Activated T-cell treated with anti-CD3 and anti-CD28 coated beads for 4 hours (primary cell): ENCODE data around the gene DMBX1.

Experiments used
- DNase-seq: peaks from one replicate; pipeline ENCODE4 v3.0.0-alpha.2; 2020

Gene DMBX1

DNA sequence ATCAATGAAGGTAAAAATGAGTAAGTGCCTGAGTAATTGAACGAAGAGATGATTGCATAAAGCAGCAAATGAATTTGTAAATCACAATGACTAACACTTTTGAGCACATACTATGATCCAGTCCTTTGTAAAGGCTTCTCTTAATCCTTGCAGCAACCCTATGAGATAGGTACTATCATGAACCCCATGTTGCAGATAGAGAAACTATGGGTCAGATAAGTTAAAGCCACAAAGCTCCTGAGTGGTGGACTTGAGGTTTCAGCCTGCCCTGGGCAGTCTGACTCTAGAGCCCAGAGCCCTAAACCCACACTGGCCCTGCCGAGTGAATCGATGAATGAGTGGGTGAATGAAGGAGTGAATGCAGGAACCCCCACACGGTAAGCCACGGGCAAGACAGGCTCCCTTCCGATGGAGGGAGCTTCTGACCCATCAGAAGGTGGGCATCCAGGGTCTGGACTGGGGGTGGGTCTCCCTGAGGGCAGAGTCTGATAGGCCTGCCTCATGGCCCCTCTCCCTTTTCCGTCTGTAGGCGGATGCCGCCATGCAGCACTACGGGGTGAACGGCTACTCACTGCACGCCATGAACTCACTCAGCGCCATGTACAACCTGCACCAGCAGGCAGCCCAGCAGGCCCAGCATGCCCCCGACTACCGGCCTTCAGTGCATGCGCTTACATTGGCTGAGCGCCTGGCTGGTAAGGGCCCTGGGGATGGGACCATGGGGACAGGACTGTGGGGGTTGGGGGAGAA lies 17.0 kb downstream of the DMBX1 start:
- DNase-seq: no peak

DNA sequence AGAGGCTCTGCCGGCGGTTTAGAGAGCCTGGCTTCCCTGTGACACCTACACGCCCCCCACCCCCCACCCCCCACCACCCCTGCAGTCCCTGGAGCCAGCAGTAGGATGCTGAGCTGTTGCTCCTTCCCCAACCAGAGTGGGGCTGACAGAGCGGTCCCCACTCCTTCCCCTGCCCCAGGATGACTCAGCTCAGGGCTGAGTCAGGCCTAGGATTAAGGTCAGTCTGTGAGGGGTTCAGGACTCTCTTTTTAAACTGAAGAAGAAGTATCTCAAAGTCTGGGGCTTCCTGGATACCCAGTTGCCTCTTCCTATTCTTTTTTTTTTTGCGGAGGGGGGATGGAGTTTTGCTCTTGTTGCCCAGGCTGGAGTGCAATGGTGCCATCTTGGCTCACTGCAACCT lies 19.1 kb downstream of the DMBX1 start:
- no peak for DNase-seq

DNA sequence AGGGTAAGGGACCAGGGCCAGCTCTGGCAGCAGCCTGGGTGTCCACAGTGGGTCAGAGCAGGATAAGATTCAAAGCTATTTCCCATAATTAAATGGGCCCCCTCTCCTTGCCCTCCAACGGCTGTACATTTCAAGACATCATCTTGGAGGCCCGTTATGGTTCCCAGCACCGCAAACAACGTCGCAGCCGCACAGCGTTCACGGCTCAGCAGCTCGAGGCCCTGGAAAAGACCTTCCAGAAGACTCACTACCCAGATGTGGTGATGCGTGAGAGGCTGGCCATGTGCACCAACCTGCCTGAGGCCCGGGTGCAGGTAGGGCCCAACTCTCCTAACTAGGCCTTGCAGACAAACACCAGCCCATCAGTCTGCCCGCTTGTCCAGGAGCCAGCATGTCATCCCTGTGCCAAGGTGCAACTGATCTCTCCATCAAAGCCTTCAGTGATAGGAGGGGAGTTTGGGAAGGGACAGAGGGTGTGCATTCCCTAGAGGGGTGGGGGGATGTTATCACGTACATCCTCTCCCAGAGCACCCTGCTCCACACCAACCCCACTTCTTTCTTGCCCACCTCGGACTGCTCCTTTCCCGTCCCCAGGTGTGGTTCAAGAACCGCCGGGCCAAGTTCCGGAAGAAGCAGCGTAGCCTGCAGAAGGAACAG lies 20.8 kb downstream of the DMBX1 start:
- no peak for DNase-seq

DNA sequence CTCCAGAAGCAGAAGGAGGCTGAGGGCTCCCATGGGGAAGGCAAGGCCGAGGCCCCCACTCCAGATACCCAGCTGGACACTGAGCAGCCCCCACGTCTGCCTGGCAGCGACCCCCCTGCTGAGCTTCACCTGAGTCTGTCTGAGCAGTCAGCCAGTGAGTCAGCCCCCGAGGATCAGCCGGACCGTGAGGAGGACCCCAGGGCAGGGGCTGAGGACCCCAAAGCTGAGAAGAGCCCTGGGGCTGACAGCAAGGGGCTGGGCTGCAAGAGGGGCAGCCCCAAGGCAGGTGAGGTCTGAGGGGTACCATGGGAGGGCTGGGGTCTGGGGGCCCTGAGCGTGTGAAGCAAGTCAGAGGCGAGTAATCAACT lies 21.3 kb downstream of the DMBX1 start:
- no peak for DNase-seq

DNA sequence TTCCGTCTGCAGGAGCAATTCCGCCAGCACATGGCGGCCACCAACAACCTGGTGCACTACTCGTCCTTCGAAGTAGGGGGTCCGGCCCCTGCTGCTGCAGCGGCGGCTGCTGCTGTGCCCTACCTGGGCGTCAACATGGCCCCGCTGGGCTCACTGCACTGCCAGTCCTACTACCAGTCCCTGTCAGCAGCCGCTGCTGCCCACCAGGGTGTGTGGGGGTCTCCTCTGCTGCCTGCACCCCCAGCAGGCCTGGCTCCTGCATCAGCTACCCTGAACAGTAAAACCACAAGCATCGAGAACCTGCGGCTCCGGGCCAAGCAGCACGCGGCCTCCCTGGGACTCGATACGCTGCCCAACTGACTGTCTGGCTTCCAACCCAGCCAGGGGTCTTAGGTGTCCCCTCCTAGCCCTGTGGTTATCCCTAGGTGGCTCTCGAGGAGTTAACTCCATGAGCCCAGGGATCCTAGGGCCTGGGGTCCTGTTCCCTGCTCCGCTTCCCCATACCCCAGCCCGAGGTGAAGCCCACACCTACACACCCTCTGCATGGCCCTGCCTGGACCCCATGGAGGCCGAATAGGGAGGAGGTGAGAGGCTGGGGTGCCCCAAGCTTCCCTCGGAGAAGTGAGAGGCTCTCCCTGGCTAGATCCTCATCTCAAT lies 22.6 kb downstream of the DMBX1 start:
- no peak for DNase-seq

DNA sequence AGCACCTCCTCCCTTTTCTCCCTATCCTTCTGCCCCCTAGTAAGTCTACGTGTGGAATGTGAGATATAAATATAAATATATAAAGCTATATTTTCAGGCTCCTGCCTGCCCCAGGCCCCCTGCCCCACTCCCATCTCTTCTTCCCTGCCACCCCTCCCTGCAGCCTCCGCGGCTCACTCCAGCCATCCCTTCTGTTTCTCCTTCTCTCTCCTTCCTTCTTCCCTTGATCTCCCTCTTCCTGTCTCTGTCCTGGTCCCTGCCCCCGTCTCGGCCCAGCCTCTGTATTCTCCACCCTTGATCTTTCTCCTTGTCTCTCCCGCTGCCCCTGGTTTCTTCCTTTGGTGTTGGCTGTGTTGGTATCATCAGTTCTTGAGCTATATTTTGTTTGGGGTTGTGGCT lies 23.2 kb downstream of the DMBX1 start:
- DNase-seq: no peak

DNA sequence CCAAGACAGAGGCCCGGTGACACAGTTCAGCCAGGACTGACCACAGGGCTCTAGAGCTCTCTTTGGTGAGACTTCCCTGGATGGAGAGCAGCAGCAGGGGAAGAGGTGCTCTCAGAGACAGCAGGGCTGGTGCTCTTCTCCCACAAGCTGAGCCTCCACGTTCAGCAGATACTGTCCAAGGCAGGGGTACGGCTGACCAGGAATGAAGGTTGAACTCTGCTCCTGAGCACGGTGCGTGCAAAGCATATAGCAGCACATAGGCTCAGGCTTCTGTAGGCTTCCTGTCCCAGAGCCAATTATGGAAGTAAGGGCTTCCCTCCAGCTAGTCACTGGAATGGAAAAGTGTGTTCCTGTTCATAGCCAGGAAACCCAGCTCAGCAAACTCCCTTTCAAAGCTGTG lies 23.9 kb downstream of the DMBX1 start:
- no peak for DNase-seq

DNA sequence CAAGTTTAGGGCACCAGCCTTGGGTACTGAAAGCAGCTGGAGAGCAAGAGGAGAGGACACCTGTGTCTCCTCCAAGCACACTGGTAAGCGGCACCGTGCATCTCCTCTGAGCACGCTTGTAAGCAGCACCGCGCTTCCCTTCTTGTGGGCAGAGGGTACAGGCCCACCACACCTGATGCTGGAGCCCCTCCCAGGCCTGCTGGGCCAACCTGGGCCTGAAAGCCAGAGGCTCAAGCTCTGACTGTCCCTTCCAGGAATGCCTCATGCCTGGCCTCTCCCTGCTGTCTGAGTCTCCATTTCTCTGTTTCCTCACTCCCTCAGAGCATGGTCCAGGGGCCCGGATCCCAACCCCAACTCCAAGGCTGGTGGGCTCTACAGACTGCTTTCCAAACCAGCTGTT lies 25.9 kb downstream of the DMBX1 start:
- no peak for DNase-seq

DNA sequence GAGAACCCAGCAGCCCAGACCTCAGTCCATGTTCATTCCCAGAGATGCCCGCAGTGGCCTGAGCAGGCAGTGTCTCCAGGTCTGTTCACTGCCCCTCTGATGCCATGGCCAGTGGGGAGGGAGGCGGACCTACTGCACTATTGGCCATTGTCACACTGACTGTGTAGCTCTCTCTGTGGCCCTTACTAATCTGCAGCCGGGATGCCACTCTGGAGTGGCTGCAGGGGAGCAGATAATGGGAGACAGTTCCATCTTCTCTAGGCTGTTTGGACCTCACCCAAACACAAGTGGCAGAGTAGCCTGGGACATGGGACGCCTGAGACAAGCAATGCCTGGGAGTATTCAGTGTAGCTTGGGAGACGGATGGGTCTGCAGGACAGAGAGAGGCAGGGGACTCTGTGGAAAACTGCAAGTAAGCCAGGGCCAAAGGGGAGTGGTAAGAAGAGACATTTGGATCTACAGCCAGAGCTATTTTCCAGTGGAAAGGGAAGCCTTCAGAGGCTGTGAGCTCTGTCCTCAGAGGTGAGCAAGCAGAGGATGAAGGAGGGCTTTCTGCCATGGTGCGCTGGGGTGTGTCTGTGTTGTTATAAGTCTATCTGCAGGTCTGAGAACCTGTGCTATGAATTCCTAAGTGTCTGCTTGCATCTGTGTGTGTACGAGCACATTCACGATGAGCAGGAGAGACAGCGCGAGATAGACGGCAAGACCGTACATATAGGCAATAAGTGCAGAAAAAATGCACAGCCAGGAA lies 26.7 kb downstream of the DMBX1 start:
- DNase-seq: no peak

DNA sequence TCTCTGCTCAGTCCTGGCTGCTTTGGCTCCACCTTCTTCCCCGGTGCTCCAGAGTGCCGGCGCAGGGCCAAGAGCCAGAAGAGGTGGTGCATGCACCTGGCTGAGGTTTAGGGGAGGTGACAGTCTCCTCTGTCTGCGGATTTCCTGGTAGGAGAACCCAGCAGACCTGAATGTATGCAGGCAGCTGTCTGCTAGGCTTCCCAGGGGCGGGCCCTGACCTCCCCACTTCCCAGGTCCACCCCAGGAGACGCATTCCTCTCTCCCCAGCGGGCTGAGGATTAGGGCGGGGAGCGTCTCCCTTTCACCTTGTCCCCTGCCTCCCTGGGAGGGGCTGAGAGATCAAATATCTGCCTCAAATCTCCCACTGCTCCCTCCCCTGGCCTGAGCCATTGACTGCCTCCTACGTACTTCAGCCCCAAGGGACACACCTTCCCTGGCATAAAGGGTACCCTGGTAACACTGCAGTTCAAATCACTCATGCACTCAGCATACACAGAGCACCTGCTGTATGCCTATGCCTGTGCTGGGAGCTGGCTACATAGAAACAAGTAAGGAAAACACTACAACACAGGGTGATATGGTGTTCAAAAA lies 27.5 kb downstream of the DMBX1 start:
- DNase-seq: no peak

DNA sequence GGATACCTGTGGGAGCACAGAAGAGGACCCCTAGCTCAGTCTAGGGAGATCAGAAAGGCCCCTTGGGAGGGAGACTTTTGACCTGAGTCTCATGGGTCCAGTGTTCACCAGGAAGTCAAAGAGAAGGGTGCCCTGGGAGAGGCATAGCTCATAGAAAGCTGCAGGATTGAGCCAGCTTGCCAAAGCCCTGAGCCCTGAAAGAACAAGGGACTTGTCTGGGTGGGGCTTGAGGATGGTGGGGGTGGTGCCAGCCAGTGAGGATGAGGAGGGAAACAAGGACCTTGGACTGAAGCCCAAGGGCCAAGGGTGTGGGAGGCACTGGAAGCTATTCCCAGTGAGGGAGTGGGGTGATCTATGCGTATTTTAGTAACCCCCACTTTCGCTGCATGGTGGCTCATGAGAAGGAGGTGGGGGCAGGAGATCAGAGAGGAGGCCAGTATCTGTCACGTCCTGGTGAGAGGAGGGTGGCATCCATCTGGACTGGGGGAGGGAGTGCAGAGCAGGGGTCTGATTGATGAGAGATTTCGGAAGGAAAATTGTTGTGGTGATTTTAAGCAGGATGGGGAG lies 28.4 kb downstream of the DMBX1 start:
- no peak for DNase-seq

DNA sequence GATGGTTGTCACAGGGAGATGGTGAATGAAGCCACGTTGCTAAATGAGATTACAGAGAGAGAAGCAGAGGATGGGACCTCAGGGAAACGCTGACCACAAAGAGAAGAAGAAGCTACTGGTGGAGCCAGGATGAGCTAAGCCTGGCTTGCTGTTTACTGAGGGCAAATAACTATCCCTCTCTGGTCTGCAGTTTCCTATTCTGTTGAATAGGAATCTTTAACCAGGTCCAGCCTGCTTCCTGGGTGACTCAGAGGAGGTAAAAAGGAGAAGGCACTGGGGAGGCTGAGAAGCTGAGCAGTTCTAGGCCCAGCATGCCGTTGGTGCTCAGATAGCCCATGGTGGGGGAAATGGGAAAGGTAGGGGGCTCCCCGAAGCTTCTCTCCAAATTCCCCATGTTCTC lies 29.6 kb downstream of the DMBX1 start:
- DNase-seq: no peak

DNA sequence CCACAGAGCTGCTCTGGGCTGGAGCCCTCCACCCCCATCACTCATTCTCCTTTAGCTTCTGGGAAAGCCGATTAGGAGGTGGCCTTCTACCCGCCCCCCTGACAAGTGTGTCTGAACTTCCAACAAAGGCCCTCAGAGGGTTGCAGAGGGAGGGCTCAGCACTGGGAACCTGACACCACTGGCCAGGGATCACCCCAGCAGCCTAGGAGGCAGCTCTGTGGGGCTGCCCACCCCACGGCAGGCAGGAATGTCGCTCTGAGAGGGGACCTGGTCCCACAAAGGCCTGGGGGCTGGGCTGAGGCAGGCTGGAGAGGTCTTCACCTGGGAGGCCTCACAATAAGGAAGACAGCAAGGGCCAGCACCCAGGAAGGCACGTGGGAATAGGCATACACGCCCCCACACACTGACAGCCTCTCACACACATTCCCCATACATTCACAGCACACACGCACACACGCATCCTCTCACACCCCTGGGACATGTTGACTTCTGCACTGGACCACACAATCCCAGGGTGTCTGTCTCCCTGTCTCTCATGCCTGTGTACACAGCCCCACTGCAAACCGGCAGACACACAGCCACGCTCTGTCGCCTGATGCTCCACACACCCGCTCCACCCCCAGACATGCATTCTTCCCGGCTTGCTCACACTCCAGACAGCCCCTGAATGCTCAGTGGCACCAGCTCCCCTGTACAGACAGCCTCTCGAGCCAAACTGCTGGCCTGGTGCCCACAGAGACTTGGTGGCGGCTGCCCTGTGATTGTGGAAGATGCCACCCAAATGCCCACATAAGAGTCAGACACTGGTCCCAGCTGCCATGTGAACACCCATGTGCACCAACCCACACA lies 30.7 kb downstream of the DMBX1 start:
- no peak for DNase-seq

DNA sequence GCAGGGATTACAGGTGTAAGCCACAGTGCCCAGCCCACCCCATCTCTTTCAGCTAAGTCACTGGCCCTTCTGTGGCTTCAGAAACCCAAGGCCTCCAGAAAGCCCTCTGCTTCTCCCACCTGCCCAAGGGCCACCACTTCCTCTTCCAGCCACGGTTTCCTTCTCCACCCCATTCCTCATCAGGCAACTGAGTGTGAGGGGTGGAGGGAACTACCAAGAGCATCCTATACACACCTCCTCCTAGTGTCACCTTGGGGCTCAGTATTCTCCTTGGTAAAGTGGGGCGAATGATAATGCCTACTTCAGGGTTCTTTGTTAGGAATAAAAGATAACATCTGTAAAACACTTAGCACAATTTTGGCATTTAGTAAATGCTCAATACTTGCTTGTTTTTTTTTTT lies 31.8 kb downstream of the DMBX1 start:
- no peak for DNase-seq

DNA sequence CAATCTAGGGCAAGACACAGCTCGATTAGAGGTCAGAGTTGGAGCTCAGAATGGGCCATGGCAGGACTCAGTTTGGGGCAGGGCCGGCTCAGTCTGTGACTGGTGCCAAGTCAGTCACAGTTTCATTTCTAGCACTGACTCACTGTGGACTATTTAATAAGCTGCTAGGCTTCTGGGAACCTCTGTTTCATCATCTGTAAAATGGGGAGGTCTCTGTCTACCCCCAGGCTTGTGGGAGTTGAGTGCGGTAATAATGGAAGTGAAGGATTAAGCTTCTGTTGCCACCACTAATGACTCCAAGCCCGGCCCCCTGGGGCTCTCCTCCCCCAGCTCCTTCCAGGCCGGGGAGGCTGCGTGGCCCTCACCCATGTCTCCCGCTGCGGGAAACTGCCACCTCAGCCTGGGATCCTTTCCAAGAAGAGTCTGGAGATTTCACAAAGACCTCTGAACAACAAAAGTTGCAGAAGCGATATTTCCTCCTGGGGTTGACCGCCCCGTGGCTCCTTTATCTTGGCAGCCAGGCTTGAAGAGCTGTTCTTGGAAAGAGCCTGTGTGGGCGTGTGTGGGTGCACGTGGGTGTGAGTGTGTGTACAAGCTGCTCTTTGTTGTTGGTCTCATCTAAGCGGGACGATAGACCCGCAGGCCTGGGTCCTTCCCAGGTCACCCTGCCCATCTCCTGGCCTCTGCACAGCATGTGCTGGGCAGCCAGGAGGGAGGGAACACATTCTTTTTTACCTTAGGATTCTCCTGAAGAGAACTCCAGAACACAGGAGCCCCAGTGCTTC lies 32.7 kb downstream of the DMBX1 start:
- no peak for DNase-seq

DNA sequence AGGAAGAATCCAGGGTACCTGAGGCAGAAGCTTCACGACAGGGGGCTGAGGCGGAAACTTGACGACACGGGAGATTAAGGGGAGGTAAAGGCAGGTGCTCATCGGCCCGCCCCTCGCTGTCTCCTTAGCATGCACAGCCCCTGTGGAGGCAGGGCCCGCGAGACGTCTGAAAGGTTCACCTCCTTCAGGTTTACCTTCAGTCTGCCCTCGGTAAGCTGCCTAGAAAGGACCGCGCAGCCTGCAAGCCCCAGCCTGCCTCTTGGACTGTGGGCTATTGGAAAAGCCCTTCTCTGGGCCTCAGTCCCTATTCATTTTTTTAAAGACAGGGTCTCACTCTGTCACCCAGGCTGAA lies 33.3 kb downstream of the DMBX1 start:
- DNase-seq: no peak

DNA sequence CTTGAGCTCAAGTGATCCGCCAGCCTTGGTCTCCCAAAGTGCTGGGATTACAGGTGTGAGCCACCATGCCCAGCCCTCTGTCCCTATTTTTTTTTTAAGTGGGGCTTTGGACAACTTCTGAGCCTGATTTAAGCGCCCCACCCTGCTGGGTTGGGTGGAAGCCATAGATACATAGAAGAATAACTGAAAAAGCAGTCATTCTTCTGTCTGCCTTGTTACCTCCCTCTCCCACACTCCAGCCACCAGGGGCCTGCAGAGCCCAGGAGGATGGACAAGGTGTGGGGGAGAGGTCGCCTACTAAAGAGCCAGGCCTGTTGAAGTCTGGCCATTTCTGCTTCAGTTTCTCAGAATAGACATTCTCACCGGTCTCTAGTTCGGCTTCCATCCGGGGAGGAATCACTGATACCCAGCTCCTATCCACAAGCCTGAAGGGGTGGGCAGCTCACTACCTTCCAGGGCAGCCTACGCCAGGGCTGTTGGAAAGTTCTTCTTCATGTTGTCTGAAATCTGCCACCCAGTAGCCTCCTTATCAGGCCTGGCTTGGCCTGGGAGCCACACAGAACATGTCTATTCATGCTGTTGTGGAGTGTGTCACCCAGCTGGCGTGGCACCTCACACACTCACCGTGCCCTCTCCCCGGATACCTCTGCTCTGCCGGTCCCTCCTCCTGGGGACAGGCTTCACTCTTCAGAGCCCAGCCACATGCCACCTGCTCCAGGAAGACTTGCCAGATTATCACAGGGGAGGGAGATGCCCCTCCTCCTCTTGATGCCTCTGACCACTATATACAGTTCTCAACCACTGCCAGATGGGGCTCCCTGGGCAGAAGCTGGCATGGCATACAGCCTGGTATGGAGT lies 34.1 kb downstream of the DMBX1 start:
- no peak for DNase-seq

DNA sequence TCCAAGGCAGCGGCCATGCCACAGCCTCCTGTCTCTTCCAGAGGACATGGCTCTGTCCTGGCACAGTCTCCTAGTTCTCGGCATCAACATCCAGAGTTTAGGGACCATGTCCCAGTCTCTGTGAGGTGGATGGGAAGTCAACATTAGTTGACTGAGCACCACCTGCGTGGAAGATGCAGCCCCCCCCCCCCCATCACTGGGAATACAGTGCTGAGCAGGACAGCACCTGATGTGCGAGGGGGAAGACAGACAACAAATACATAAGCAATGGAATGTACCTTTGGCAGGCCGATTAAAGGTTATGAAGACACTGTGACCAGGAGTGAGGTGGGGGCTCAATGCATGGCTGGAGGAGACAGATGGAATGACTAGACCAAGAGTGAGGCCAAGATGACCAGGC lies 35.2 kb downstream of the DMBX1 start:
- no peak for DNase-seq

DNA sequence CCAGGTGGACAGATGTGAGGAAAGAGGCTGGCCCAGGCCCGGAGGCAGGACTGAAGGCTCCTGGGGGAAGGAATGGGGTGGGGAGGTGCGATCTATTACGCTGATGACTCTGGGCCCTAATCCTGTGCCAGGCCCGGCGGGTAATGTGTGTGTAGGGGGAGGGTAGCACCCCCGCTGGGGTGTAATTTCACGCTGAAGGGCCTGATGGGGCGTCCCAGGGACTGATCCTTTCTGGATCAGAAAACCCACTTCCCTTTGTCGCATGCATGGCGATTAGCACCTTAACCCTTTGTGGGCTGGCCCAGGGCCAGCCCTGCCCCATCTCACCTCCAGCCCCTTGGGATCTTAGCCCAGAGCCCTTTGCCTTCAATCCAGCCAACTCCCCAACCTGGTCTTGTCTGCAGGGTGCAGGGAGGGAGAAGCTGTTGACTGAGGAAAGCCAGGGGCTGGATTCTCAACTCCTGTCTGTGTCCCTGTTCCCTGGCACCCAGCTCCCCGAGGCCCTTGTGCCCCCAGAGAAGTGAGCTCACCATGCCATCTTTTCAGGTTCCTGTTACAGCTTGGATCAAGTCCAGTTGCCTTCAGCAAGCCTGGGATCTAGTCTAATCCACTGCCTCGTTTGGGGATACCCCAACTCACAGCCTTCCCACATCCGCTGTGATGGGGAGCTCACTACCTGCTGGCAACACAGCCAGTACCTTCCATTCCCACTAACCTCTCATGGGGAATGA lies 35.8 kb downstream of the DMBX1 start:
- DNase-seq: no peak
